ENCODE results near the gene MAGI2. TPM values are rescaled to one million over a fixed set of nuclear protein-coding genes. Genes with fewer than 3 reads are reported as not detected.

MAGI2 gene
- total RNA-seq, 1 experiment from 2014 or later: 0.52 TPM

DNA sequence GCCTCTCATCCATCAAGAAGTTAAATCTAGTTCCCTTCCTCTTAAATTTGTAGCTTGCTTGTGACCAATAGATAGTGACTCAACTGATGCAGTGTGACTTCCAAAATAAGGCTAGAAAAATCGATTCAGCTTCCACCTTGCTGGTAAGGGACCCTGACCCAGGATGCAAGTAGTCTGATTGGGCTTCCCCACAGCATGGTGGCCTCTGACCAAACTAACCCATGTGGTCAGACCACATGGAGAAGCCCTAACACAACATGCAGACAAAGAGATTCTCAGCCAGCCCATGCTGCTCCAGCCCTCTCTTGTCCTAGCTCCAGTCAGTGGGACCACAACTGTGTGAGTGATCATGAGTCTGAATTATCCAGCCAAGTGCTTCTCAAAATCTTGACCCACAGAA, 710.8 kb downstream of the MAGI2 start:
- H3K27ac Mint-ChIP-seq (ENCODE audit: unreplicated experiment): no peak overlapping the region
- no peaks in the 10 kb centered on the region for H3K27me3 Mint-ChIP-seq (ENCODE audit: unreplicated experiment)
- no peaks in the 10 kb centered on the region for H3K36me3 Mint-ChIP-seq (ENCODE audit: insufficient read depth, unreplicated experiment)
- no peak for DNase-seq
- H3K9me3 Mint-ChIP-seq (ENCODE audit: low read depth, unreplicated experiment): no peaks in the 10 kb centered on the region
- H3K4me3 Mint-ChIP-seq (ENCODE audit: low read depth, unreplicated experiment): no peak overlapping the region
- CTCF ChIA-PET: no interaction called here
- no TSS peak for BruUV-seq (replicated peaks)
- intact Hi-C loops (cut with micrococcal nuclease; ENCODE audit: unreplicated experiment): no loop called here
- no peaks in the 10 kb centered on the region for H3K4me1 Mint-ChIP-seq (ENCODE audit: low read depth, unreplicated experiment)
- TF ChIP-seq, protein P1, sequence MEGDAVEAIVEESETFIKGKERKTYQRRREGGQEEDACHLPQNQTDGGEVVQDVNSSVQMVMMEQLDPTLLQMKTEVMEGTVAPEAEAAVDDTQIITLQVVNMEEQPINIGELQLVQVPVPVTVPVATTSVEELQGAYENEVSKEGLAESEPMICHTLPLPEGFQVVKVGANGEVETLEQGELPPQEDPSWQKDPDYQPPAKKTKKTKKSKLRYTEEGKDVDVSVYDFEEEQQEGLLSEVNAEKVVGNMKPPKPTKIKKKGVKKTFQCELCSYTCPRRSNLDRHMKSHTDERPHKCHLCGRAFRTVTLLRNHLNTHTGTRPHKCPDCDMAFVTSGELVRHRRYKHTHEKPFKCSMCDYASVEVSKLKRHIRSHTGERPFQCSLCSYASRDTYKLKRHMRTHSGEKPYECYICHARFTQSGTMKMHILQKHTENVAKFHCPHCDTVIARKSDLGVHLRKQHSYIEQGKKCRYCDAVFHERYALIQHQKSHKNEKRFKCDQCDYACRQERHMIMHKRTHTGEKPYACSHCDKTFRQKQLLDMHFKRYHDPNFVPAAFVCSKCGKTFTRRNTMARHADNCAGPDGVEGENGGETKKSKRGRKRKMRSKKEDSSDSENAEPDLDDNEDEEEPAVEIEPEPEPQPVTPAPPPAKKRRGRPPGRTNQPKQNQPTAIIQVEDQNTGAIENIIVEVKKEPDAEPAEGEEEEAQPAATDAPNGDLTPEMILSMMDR (IDR thresholded peaks at IDR 0.05; ENCODE audit: unreplicated experiment): no peak

DNA sequence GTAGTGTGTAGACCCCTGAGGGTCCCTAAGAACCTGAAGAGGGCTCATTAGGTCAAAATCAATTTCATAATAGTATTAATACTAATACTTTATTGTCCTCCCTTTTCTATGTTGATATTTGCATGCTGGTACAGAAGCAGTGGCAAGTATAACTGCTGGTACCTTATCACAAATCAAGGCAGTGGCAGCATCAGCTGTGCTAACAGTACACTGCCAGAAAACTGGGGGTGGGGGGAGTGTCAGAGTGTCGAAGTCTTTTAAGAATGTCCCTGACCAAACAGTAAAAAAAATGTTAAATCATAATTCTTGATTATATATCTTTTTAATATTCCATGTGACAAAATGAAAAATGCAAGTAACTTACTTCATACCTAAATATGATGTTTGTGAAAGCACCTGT, 716.9 kb downstream of the MAGI2 start:
- Mint-ChIP-seq H3K36me3 (ENCODE audit: insufficient read depth, unreplicated experiment) (no peaks in the 10 kb centered on the region), H3K4me3 (ENCODE audit: low read depth, unreplicated experiment) (no peak overlapping the region), H3K4me1 (ENCODE audit: low read depth, unreplicated experiment) (no peaks in the 10 kb centered on the region), H3K27me3 (ENCODE audit: unreplicated experiment) (no peaks in the 10 kb centered on the region), H3K9me3 (ENCODE audit: low read depth, unreplicated experiment) (no peaks in the 10 kb centered on the region), H3K27ac (ENCODE audit: unreplicated experiment) (no peak overlapping the region)
- intact Hi-C loops (cut with micrococcal nuclease; ENCODE audit: unreplicated experiment): no loop called here
- no peak for DNase-seq
- CTCF ChIA-PET: no interaction called here
- TF ChIP-seq, protein P1 (IDR thresholded peaks at IDR 0.05; ENCODE audit: unreplicated experiment): no peak
- BruUV-seq (replicated peaks): no TSS peak

DNA sequence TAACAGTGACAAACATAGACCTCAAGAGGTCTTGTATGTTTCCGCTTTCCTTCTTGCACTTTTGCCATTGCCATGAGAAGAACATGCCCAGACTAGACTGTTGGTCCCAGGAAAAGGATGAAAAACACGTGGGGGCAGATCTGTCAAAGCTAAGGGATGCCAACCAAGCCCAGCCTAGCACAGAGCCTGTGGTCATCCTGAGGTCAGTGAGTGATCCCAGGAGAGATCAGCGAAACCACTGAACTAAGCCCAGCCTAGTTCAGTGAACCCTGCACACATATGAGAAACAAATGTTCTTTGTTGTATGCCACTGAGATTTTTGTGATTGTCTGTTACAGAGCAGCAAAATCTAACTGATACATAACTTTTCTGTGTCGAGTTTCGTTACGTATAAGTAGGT, 718.8 kb downstream of the MAGI2 start:
- H3K9me3 Mint-ChIP-seq (ENCODE audit: low read depth, unreplicated experiment): no peaks in the 10 kb centered on the region
- TF ChIP-seq, protein P1 (IDR thresholded peaks at IDR 0.05; ENCODE audit: unreplicated experiment): no peak
- H3K27ac Mint-ChIP-seq (ENCODE audit: unreplicated experiment): no peak overlapping the region
- no peaks in the 10 kb centered on the region for H3K27me3 Mint-ChIP-seq (ENCODE audit: unreplicated experiment)
- intact Hi-C loops (cut with micrococcal nuclease; ENCODE audit: unreplicated experiment): no loop called here
- H3K4me1 Mint-ChIP-seq (ENCODE audit: low read depth, unreplicated experiment): no peaks in the 10 kb centered on the region
- BruUV-seq (replicated peaks): no TSS peak
- H3K4me3 Mint-ChIP-seq (ENCODE audit: low read depth, unreplicated experiment): no peak overlapping the region
- peak; percentile 2 for DNase-seq
- H3K36me3 Mint-ChIP-seq (ENCODE audit: insufficient read depth, unreplicated experiment): no peaks in the 10 kb centered on the region
- CTCF ChIA-PET: no interaction called here

DNA sequence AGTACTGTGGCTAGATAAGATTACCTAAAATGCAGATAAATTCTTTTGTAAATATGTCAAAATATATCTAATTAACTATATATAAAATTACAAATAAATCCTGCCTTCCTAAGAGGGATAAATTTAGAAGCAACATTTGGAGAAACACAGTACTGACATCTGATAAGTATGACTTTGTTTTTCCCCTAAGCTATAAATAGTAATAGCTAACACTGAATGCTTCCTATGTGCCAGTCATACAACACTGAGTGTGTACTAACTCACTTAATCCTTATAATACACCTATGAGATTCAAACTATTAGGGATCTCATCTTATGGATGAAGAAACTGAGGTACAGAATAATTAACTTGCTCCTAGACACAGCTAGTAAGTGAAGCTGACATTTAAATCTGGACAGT, 733.4 kb downstream of the MAGI2 start:
- Mint-ChIP-seq H3K27ac (ENCODE audit: unreplicated experiment) (no peak overlapping the region), H3K9me3 (ENCODE audit: low read depth, unreplicated experiment) (peaks cover 4% of the 10 kb centered on the region), H3K27me3 (ENCODE audit: unreplicated experiment) (no peaks in the 10 kb centered on the region), H3K4me3 (ENCODE audit: low read depth, unreplicated experiment) (no peak overlapping the region), H3K4me1 (ENCODE audit: low read depth, unreplicated experiment) (peaks cover 8% of the 10 kb centered on the region), H3K36me3 (ENCODE audit: insufficient read depth, unreplicated experiment) (no peaks in the 10 kb centered on the region)
- BruUV-seq (replicated peaks): no TSS peak
- intact Hi-C loops (cut with micrococcal nuclease; ENCODE audit: unreplicated experiment): no loop called here
- DNase-seq: no peak
- TF ChIP-seq, protein P1 (IDR thresholded peaks at IDR 0.05; ENCODE audit: unreplicated experiment): no peak
- CTCF ChIA-PET: no interaction called here

DNA sequence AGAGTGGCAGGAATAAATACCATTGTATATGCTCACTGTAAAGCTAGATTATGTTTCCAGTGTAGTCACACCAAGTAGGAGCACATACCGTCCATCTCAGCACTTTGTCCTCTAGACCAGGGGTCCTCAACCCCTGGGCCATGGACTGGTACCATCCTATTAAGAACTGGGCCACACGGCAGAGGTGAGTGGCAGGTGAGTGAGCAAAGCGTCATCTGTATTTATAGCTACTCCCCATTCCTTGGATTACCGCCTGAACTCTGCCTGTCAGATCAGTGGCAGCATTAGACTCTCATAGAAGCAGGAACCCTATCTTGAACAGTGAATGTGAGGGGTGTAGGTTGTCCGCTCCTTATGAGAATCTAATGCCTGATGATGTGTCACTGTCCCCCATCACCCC, 735.3 kb downstream of the MAGI2 start:
- intact Hi-C loops (cut with micrococcal nuclease; ENCODE audit: unreplicated experiment): no loop called here
- H3K4me3 Mint-ChIP-seq (ENCODE audit: low read depth, unreplicated experiment): no peak overlapping the region
- CTCF ChIA-PET: no interaction called here
- peaks cover 8% of the 10 kb centered on the region for H3K4me1 Mint-ChIP-seq (ENCODE audit: low read depth, unreplicated experiment)
- H3K27me3 Mint-ChIP-seq (ENCODE audit: unreplicated experiment): no peaks in the 10 kb centered on the region
- DNase-seq: no peak
- BruUV-seq (replicated peaks): no TSS peak
- no peaks in the 10 kb centered on the region for H3K9me3 Mint-ChIP-seq (ENCODE audit: low read depth, unreplicated experiment)
- TF ChIP-seq, protein P1 (IDR thresholded peaks at IDR 0.05; ENCODE audit: unreplicated experiment): no peak
- no peaks in the 10 kb centered on the region for H3K36me3 Mint-ChIP-seq (ENCODE audit: insufficient read depth, unreplicated experiment)
- H3K27ac Mint-ChIP-seq (ENCODE audit: unreplicated experiment): no peak overlapping the region
